Stomach smooth muscle (tissue), 2 donors: ENCODE results near the gene SLC66A1.
A peak's percentile ranks its signal among the peaks of the same experiment; 100 is the strongest.
"Not testable (repeated sequence)": the region's sequence is repeated elsewhere in the genome, so short reads cannot be mapped to it uniquely, and the experiment has no call there.

Experiments
- H3K27ac ChIP-seq: one replicate; pipeline ENCODE4 v1.7.0; 2013; ENCODE audit warnings: mild to moderate bottlenecking, low read length, inconsistent platforms
- H3K27me3 ChIP-seq, 2 donors: one replicate each; pipeline ENCODE4 v1.7.0; 2013; ENCODE audit warnings: low read length in 2 of 2; ENCODE audit not compliant: insufficient read depth in 2 of 2, control insufficient read depth in 1 of 2
- H3K36me3 ChIP-seq, 2 donors: one replicate each; pipeline ENCODE4 v1.7.0; 2013; ENCODE audit warnings: low read length in 2 of 2; ENCODE audit not compliant: control insufficient read depth in 2 of 2, insufficient read depth in 2 of 2
- H3K4me1 ChIP-seq: one replicate; pipeline ENCODE4 v1.7.0; 2013; ENCODE audit warnings: low read length; ENCODE audit not compliant: control insufficient read depth, insufficient read depth
- H3K4me3 ChIP-seq, 2 donors: one replicate each; pipeline ENCODE4 v1.7.0; 2013; ENCODE audit warnings: low read length in 2 of 2
- H3K9ac ChIP-seq, 2 donors: one replicate each; pipeline ENCODE4 v1.7.0; 2013; ENCODE audit warnings: low read length in 2 of 2, mild to moderate bottlenecking in 1 of 2
- H3K9me3 ChIP-seq, 2 donors: one replicate each; pipeline ENCODE4 v1.7.0; 2013; ENCODE audit warnings: low read length in 2 of 2; ENCODE audit not compliant: control insufficient read depth in 2 of 2
- donor health status: healthy.
- donor health status: Pancreatic carcinoma.

Gene SLC66A1

GRCh38 chr1:19284881-19285280 is 27.2 kb upstream of the SLC66A1 start:
- H3K36me3 ChIP-seq, result no peaks in the 10 kb centered on the region
- H3K4me3 ChIP-seq, result no peak overlapping the region
- peaks cover 7% of the 10 kb centered on the region for H3K4me1 ChIP-seq
- H3K27ac ChIP-seq, result no peak overlapping the region
- H3K9me3 ChIP-seq, result no peaks in the 10 kb centered on the region
- no peak overlapping the region for H3K9ac ChIP-seq
- H3K27me3 ChIP-seq, result no peaks in the 10 kb centered on the region

- H3K4me1 ChIP-seq, H3K9me3 ChIP-seq, H3K27me3 ChIP-seq, H3K9ac ChIP-seq, H3K36me3 ChIP-seq, H3K4me3 ChIP-seq, H3K27ac ChIP-seq: not testable (repeated sequence)
These were observed 26.8 kb upstream of the SLC66A1 start for GRCh38 chr1:19285366-19285765.

GRCh38 chr1:19285807-19286206 is 26.3 kb upstream of the SLC66A1 start:
- H3K36me3 ChIP-seq, H3K27me3 ChIP-seq, H3K9ac ChIP-seq, H3K4me1 ChIP-seq, H3K27ac ChIP-seq, H3K9me3 ChIP-seq, H3K4me3 ChIP-seq: not testable (repeated sequence)

GRCh38 chr1:19287436-19288185 is 24.5 kb upstream of the SLC66A1 start:
- no peak overlapping the region for H3K9ac ChIP-seq
- H3K36me3 ChIP-seq, result no peaks in the 10 kb centered on the region
- H3K27ac ChIP-seq, result no peak overlapping the region
- no peak overlapping the region for H3K4me3 ChIP-seq
- no peaks in the 10 kb centered on the region for H3K9me3 ChIP-seq
- H3K4me1 ChIP-seq, result peaks cover 7% of the 10 kb centered on the region
- no peaks in the 10 kb centered on the region for H3K27me3 ChIP-seq

GRCh38 chr1:19288324-19289241 is 23.5 kb upstream of the SLC66A1 start, which contains the start of gene AKR7A3:
TSS of gene AKR7A3 (minus strand) at chr1:19288770. CDS start at chr1:19288709, 61 bp downstream.
- H3K9me3 ChIP-seq, H3K27ac ChIP-seq, H3K36me3 ChIP-seq, H3K9ac ChIP-seq, H3K4me1 ChIP-seq, H3K27me3 ChIP-seq: not testable (repeated sequence)
- peak within 1 kb of the TSS; percentile 56 to 71 for H3K4me3 ChIP-seq

- no peak overlapping the region for H3K27ac ChIP-seq
- peaks cover 7% of the 10 kb centered on the region for H3K4me1 ChIP-seq
- no peak overlapping the region for H3K9ac ChIP-seq
- peaks cover 0 to under 1% of the 10 kb centered on the region in 2 donors for H3K9me3 ChIP-seq
- H3K36me3 ChIP-seq, result no peaks in the 10 kb centered on the region
- H3K4me3 ChIP-seq, result peak overlapping the region; percentile 56 to 71
- H3K27me3 ChIP-seq, result no peaks in the 10 kb centered on the region
These were observed 22.9 kb upstream of the SLC66A1 start for GRCh38 chr1:19289244-19289643.

GRCh38 chr1:19294638-19295037 is 17.5 kb upstream of the SLC66A1 start:
- H3K9ac ChIP-seq, result no peak overlapping the region
- H3K4me1 ChIP-seq, result no peaks in the 10 kb centered on the region
- no peaks in the 10 kb centered on the region for H3K27me3 ChIP-seq
- H3K9me3 ChIP-seq, result peaks cover 7 to 8% of the 10 kb centered on the region in 2 donors
- peaks cover 0 to 4% of the 10 kb centered on the region in 2 donors for H3K36me3 ChIP-seq
- H3K4me3 ChIP-seq, result no peak overlapping the region
- H3K27ac ChIP-seq, result no peak overlapping the region

GRCh38 chr1:19300211-19300610 is 11.9 kb upstream of the SLC66A1 start:
- no peak overlapping the region for H3K27ac ChIP-seq
- peaks cover 14 to 24% of the 10 kb centered on the region in 2 donors for H3K36me3 ChIP-seq
- no peak overlapping the region for H3K9ac ChIP-seq
- no peaks in the 10 kb centered on the region for H3K27me3 ChIP-seq
- no peaks in the 10 kb centered on the region for H3K9me3 ChIP-seq
- H3K4me1 ChIP-seq, result no peaks in the 10 kb centered on the region
- H3K4me3 ChIP-seq, result no peak overlapping the region

- H3K36me3 ChIP-seq, result peaks cover 32 to 52% of the 10 kb centered on the region in 2 donors
- H3K9ac ChIP-seq, result not testable (repeated sequence)
These were observed 8.0 kb upstream of the SLC66A1 start for GRCh38 chr1:19304081-19304480.

GRCh38 chr1:19305880-19306279 is 6.2 kb upstream of the SLC66A1 start:
- H3K36me3 ChIP-seq, result peaks cover 32 to 52% of the 10 kb centered on the region in 2 donors
- H3K4me3 ChIP-seq, result no peak overlapping the region
- H3K9ac ChIP-seq, result no peak overlapping the region
- peaks cover 4% of the 10 kb centered on the region for H3K4me1 ChIP-seq
- no peaks in the 10 kb centered on the region for H3K27me3 ChIP-seq
- no peaks in the 10 kb centered on the region for H3K9me3 ChIP-seq
- no peak overlapping the region for H3K27ac ChIP-seq

More at GRCh38 chr1:19304081-19304480, 8.0 kb upstream of the SLC66A1 start:
- H3K27me3 ChIP-seq, H3K4me3 ChIP-seq, H3K4me1 ChIP-seq, H3K9me3 ChIP-seq, H3K27ac ChIP-seq: not testable (repeated sequence)
